C1 segment of cervical spinal cord (tissue), 14 donors: Measurements from ENCODE around the gene SMIM13.

ENCODE experiments used
- DNase-seq, 14 donors: peaks; one replicate each; lab custom pipeline; 2025; lab: John Stamatoyannopoulos, UW

Gene SMIM13

DNA sequence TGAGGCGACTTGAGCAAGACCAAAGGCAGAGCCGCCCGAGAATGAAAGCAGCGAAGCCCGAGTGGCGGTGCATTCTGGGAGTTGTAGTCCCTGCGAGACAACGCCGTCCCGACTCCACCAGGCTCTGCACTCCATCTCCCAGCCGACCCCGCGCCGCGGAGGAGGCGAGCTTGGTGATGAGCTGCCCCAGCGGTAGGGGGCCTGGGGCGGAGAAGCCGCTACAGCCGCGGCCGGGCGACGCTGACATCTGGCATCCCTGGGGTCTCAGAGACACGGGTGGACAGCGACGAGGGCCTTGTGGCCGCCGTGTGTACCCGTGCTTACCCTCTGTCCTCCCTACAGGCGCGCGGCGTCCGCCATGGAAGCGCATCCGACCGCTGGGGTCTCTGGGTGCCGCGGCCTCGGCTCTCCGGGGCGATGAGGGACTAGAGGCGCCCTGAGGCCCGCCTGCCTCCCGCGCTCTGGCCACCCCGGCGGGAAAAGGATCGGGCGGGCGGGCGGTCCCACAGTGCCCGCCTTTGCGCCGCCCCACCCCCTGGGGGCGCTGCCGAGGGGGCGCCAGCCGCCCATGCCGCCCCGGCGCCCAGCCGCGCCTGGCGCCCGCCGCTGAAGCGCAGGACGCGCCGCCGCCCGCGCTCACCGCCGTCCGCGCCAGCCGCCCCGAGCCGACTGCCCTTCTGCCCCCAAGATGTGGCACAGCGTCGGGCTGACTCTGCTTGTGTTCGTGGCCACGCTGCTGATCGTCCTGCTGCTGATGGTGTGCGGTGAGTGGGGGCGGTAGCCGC lies at the start of gene SMIM13:
TSS of gene SMIM13 (plus strand) at position 209 of the 785 bp plus-strand sequence. CDS start at position 689, 480 bp downstream.
- DNase-seq: peak; percentile 85 to 97 (median 94)

DNA sequence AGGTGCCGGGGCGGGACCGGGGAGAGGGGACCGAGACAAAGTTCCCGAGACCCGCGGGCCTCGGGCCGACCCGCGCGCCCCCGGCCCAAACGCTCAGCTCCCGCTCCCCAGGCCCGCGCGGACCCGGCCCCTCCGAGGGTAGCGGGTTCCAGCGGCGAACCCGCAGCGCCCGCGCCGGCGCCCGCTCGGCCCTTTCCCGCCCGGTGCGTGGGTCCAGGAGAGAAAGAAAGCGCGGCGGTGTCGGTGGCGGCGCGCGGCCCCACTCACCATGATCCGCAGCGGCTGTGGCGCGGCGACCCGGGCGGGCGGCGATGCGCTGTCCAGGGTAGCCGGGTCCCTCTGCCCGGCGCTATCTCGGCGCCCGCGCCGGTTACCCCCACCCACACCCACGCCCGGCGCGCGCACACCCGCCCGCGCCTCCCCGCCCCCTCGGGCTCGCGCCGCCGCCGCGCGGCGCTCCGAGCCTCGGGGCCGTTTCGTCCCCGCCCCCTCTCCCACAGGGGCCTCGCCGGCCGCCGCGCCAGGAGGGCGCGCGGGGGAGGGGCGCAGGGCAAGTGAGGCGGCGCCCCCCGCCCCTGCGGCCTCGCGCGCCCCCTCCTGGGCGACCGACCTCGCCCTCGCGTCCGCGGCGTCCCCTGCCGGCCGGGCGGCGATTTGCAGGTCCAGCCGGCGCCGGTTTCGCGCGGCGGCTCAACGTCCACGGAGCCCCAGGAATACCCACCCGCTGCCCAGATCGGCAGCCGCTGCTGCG lies 49.5 kb upstream of the SMIM13 start, which contains the start of gene ELOVL2:
TSS of gene ELOVL2 (minus strand) at position 345 of the 751 bp plus-strand sequence. CDS start at position 270, 75 bp downstream.
- DNase-seq: peak in 3 of 14 donors; percentile 6 to 47 (median 41)

DNA sequence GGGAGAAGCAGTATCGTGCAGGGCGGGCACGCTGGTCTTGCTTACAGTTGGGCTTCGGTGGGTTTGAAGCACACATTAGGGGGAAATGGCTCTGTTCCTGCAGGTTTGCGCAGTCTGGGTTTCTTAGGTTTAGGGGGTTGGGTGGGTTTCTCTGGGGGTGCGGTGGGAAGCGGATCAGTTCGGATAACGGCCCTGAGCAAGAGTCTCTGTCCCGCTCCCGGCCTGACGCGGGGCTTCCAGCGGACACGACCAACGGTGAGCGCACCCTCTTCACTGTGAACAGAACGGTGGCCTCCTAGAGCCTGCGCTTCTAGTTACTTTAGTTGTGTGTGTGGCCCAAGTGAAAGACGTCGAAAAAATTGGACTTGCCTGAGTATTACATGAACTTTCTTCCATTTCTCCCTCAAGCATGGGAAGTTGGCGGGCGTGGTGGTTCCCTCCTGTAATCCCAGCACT lies 48.9 kb upstream of the SMIM13 start:
- DNase-seq: no peak

DNA sequence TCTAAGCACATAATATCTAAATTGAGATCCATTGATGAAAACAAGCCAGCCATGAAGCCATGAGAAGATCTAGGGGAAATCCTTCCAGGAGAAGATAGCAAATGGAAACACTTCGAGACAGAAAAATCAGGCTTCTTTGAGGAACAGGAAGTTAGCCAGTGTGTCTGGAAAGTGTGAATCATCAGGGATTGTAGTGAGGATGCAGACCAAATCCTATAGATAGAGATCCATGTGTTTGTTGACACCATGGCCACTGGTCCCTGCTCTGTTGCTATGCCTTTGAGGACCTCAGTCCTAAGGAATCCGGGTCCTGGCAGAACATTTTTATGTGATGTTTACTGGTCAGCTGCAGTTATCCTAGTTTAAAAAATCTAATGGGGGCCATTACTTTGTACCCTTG lies 42.9 kb upstream of the SMIM13 start:
- DNase-seq: no peak

DNA sequence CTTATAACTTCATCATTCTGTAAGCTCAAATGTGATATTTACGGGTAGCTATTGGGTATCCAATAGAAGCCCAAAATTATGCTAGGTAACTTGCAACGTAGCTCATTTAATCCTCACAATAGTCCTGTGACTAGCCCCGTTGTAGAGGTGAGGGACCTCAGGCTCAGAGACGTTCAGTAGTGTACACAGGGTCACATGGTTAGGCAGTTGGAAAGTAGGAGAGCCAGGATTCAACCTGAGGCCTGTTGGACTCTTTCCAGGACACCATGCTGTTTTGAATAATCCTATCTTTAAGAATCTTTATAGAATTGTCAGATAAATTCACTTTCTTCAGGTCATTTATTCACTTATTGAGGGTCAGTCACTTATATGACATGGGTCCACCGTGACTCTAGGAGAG lies 40.3 kb upstream of the SMIM13 start:
- DNase-seq: no peak

DNA sequence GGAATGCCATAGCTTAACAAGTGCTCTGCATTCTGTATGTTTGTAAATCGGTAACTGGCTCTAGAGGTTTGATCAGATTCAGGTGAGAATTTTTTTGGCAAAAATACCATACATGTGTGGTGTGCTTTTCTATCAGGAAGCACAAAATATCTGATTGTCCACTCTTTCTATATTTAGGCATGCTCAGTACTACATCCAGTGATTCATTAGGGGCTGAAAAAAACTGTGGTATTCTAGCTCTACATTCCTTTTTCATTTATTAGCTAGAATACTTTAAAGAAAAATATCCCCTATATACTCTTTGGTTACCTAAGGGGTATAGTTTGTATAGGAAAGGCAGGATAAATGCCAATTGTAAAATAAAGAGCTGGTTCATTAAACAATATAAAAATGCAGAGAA lies 38.9 kb upstream of the SMIM13 start:
- DNase-seq: no peak

DNA sequence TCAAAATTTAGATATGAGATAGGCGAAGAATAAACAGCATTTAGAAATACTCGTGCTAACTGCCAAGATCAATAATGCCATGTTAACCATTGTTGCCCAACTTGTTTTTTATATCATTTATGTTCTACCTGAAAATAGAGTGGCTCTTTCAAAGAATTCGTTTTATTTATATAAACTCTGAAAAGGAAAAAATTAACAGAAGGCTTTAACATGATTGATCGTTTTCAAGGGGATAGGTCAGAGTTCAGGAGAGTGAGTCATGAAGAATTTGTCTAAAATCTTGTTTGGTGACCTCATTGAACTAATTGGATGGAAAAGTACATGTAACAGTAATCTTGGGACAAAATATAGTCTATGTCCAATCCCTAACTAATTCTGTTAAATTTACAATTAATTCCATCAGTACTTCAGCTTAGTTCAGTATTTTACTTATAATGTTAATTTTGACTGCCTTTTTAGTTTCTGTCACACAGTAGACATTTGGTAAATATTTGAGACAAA lies 38.5 kb upstream of the SMIM13 start:
- no peak for DNase-seq

DNA sequence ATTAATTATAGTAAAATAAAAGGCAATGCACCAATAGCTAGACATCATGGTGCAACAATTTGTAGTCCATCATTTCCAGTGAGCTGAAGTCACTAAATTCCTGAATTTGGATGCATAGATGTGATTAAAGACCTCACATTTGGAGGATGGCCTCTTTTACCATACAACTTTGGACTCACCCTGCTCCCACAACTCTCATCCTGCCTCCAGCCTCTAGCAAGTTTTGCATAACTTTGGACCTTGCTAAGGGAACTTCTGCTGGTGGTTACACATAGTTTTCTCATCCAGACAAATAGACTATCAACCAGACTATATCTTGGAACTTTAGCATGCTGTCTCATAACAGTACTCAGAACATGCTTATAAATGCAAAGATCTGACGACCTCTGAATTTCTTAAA lies 36.8 kb upstream of the SMIM13 start:
- no peak for DNase-seq

DNA sequence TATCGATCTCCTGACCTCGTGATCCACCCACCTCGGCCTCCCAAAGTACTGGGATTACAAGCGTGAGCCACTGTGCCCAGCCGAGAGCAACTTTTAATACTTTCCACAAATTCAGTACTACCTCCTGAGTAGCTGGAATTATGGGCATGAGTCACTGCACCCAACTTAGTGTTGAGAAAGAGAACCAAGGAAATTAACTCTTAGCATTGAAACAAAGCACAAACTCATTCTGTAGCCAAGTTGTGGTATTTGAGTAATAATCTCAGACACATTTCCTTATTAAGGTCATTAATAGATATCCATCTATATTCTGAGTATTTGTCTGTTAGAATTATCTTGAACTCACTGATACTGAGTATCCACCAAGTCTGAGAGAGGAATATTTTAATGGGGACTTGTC lies 35.2 kb upstream of the SMIM13 start:
- DNase-seq: no peak

DNA sequence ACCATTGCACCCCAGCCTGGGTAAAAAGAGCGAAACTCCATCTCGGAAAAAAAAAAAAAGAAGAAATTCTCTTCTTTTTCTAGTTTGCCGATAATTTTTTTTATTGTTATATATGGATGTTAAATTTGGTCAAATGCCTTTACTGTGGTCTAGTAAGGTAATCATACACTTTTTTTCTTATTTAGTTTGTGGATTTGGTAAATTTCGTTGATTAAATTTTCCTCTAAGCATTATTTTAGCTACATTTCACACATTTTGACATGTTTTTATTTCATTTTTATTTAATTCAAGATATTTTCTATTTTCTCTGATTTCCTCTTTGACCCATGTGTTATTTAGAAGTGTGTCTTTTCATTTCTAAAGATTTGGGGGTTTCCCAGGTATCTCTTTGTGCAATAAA lies 31.6 kb upstream of the SMIM13 start:
- no peak for DNase-seq

DNA sequence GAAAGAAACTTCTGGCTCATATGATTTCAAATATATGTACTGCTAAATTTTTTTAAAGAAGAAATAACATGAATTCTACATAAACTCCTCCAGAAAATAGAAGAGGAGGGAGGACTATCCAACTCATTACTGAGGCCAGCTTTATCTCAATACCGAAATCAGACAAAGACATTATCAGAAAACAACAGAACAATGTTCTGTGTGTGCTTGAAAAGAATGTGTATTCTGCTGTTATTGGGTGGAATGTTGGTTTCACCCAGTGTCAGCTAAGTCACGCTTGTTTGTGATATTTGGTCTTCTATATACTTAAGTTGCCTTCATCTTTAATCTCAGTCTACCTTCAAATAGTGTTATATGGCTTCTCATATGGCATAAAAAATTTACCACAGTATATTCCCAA lies 30.9 kb upstream of the SMIM13 start:
- DNase-seq: no peak

DNA sequence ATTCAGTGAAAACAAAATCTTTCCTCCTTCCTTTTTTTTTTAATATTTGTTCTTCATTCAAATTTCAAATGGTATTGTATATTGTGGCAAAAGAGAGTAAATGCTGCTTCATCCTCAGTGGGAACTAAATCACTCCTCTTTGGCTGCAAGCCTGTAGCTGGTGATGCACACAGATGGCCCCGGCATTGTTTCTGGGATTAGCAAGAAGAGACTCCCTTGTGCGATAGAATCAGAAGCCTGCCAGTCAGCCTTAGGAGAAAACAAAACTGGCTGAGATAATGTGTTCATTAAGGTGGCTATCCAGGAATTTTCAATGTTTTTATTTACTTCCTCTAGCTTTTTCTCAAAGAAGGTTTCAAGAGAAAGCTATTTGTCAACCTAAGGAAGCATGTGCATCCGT lies 28.8 kb upstream of the SMIM13 start:
- DNase-seq: peak in 11 of 14 donors; percentile 4 to 56 (median 15)

DNA sequence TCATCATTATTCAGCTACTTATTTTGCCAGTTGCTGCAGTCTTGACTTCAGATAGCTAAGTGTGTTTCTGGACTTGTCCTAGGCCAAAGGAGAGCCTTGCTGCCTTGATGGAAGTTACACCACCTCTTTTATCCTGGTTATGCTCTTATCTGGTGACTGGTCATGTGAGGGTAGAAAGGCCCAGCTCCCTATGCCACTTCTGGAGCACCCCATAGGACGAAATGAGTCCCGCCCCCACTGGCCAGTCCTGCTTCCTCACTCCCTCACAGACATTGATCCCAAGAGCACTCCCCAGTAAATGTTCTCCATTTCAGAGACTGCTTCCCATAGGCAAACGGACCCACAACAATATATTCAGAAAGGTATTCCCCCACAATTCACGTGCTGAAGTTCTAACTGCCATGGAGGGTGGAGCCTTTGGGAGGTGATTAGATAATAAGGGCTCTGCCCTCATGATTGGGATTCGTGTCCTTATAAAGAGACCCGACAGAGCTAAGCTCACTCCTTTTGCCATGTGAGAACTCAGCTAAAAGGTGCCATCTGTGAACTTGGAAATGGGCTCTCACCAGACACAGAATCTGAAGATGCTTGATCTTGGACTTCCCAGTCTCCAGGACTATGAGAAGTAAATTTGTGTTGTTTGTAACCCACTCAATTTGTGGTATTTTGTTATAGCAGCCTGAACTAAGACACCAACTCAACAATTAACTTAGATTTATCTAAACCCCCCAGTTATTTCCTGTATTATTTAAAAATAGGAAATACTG lies 28.0 kb upstream of the SMIM13 start:
- no peak for DNase-seq

DNA sequence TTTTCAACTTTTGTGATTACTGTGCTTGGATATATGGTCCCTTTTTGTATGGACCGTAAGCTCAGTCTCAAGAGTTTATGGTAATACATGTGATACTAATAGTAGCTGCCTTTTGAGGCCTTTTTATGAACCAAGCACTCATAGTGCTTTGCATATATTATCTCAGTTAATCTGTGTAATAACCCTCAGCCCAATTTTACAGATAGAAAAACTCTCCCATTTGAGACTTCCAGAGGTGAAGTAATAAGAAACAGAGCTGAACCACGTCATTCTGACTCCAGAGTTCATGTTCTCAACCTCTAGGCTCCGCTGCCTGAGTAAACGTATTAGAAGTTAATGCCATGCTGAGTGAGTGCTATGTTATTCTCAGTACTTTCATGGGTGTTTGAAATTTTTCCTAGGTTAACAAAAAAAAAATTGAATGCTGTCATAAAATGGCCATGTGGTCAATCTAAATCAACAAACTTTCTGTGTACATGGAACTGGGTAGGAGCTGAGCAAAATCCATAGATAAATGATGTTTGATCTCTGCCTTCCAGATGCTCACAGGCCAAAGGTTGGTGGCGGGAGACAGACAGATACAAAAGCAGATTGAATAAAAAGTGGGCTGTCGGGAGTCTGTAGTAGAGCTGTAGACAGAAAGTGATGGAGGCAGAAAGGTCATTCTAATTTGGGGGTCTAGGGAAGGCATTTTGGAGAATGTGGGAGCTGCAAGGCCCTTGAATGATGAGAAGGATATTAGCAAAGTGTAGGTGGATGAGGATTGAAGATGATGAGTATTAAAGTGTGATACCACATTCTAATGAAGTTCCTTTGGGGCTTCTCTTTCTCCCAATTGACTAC lies 26.9 kb upstream of the SMIM13 start:
- DNase-seq: no peak

DNA sequence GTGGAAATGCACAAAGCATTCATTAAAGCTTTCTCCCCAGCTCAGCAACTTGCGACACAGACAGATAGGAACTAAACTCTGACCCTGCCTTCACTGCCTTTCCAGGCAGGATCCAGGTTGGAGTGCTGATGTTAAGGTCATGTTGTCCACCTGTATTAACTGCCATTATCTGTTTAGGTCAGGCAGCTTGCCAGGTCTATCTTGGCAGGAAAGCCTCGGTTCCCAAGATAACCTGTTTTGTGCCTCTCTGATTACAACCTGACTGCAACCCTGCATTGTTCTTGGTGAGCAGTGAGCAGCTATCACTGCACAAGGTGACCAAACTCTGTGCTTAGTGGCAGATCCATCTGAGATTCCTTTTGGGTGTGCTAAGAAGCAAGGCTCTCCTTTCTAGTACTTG lies 26.3 kb upstream of the SMIM13 start:
- DNase-seq: no peak

DNA sequence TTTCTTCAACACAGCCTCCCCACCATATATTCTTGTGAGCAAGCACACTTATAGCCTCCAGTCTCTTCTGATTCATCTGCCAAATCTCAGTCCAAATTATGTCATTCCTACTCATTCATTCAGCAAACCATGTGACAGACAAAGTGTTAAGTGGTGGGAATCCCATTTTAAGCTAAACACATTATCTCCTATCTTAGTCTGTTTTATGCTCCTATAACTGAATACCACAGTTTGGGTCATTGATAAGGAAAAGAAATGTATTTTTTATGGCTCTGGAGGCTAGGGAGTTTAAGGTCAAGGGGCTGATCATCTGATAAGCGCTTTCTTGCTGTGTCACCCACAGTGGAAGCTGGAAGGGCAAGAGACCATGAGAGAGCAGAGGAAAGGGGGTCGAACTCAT lies 23.9 kb upstream of the SMIM13 start:
- no peak for DNase-seq

DNA sequence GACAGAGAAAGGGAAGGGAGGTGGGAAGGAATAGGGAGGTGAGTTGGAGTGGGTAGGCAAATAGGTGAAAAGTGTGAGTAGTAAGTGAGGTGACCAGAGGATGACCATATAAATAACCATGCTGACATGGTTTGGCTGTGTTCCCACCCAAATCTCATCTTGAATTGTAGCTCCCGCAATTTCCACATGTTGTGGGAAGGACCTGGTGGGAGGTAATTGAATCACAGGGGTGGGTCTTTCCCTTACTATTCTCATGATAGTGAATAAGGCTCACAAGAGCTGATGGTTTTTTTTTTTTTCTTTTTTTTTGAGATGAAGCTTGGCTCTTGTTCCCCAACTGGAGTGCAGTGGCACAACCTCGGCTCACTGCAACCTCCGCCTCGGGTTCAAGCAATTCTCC lies 21.5 kb upstream of the SMIM13 start:
- DNase-seq: no peak

DNA sequence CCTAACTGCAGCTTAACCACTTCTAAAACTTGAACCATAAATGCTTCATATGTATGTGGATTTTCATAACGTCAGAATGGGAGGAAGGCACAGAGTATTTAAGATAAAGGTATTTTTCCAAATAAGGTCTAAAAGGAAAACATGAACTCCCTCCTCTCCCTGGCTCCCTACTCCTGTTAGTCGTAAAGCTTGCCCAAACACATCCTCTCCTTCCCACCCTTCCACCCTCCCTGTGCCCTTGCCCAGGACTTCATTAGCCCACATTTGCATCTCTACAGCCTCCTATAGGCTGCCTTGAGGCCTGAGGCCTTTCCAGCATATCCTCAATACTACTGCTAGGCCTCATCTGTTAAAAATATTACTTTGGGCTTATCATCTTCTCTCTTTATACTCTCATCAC lies 17.1 kb upstream of the SMIM13 start:
- DNase-seq: no peak

DNA sequence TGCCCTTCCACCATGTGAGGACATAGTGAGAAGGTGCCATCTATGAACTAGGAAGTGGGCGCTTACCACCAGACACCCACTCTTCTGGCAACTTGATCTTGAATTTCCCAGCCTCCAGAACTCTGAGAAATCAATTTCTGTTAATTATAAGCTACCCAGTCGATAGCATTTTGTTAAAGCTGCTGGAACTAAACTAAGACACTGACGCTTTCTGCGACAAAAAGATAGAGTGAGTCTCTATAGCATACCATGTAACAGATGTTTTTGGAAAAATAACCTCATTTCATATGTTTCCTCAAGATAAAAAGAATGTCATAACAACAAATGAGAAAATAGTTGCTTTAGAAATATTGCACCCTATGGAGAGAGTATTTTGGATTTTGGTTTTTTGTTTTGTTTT lies 15.4 kb upstream of the SMIM13 start:
- no peak for DNase-seq

DNA sequence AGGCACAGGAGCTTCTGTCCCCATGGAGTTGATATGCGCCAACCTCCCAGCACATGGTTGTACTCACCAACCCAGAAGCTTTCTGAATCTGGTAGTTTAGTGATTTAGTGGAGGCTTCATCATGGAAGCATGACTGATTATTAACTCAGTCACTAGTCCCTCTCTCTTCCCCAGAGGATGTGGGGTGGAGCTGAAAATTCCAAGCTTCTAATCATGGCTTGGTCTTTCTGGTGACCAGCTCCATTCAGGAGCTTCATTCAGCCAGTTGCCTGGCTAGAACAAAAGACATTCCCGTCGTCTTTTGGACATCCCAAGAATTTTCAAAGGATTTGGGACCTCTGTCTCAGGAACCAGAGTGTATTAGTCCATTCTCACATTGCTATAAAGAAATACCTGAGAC lies 13.3 kb upstream of the SMIM13 start:
- no peak for DNase-seq

DNA sequence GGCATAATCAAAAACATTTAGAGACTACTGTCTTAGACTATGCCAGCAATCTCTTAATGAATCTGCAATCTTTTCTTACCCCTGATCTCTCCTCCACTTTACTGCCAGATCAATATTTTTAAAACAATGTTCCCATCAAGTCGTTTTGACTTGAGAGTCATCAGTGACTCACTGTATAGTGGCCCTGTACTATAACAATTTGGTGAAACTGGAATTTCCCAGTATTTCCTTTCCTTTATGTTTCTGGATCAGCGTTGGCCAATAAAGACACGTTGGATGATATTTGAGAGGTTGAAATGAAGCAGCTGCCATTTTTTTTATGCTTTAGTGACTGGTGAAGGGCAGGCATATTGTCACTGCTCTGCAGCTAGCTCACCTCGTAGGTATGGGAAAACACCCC lies 10.1 kb upstream of the SMIM13 start:
- DNase-seq: no peak
